Trophoblast cell (in vitro differentiated cells and primary cell): ENCODE results near the gene ZNF276.
A peak's percentile ranks its signal among the peaks of the same experiment; 100 is the strongest.

Experiments
- DNase-seq, 2 donors: peaks; one replicate each; pipeline ENCODE4 v3.0.0-alpha.2; 2016
- H2AFZ ChIP-seq: 2 replicates; pipeline ENCODE4 v1.6.1; 2013; ENCODE audit warnings: low read length, moderate library complexity, mild to moderate bottlenecking; ENCODE audit not compliant: insufficient read depth, poor library complexity
- H2AK5ac ChIP-seq: 2 replicates; pipeline ENCODE4 v1.6.1; 2013; ENCODE audit warnings: mild to moderate bottlenecking, low read length
- H2BK120ac ChIP-seq: 2 replicates; pipeline ENCODE4 v1.6.1; 2013; ENCODE audit warnings: low read length, mild to moderate bottlenecking, moderate library complexity; ENCODE audit not compliant: insufficient read depth, poor library complexity
- H2BK12ac ChIP-seq: 2 replicates; pipeline ENCODE4 v1.6.1; 2013; ENCODE audit warnings: mild to moderate bottlenecking, low read length, moderate library complexity
- H2BK5ac ChIP-seq: 2 replicates; pipeline ENCODE4 v1.6.1; 2013; ENCODE audit warnings: low read length, low read depth, moderate library complexity, mild to moderate bottlenecking; ENCODE audit not compliant: poor library complexity
- H3K14ac ChIP-seq: 2 replicates; pipeline ENCODE4 v1.6.1; 2013; ENCODE audit warnings: mild to moderate bottlenecking, low read length
- H3K18ac ChIP-seq: 2 replicates; pipeline ENCODE4 v1.6.1; 2013; ENCODE audit warnings: mild to moderate bottlenecking, low read length
- H3K23ac ChIP-seq: 2 replicates; pipeline ENCODE4 v1.6.1; 2013; ENCODE audit warnings: low read length
- H3K27ac ChIP-seq: 2 replicates; pipeline ENCODE4 v1.5.1; 2013; ENCODE audit warnings: low read depth, mild to moderate bottlenecking, inconsistent platforms, low read length, moderate library complexity
- H3K27me3 ChIP-seq: 2 replicates; pipeline ENCODE4 v1.6.1; 2013; ENCODE audit warnings: inconsistent platforms, mild to moderate bottlenecking, low read length, moderate library complexity; ENCODE audit not compliant: insufficient read depth
- H3K36me3 ChIP-seq, 2 experiments: 1 replicate in 1 of 2; 2 replicates in 1 of 2; pipeline ENCODE4 v1.6.1; 2013; ENCODE audit warnings: low read length in 2 of 2, mild to moderate bottlenecking in 2 of 2, moderate library complexity in 1 of 2; ENCODE audit not compliant: insufficient read depth in 2 of 2, control insufficient read depth in 1 of 2
- H3K4ac ChIP-seq: 2 replicates; pipeline ENCODE4 v1.6.1; 2013; ENCODE audit warnings: low read depth, mild to moderate bottlenecking, low read length, moderate library complexity
- H3K4me1 ChIP-seq, 2 experiments: 1 replicate in 1 of 2; 2 replicates in 1 of 2; pipeline ENCODE4 v1.6.1; 2013; ENCODE audit warnings: low read length in 2 of 2, mild to moderate bottlenecking in 2 of 2, moderate library complexity in 1 of 2; ENCODE audit not compliant: insufficient read depth in 2 of 2, control insufficient read depth in 1 of 2
- H3K4me2 ChIP-seq: 2 replicates; pipeline ENCODE4 v1.6.1; 2013; ENCODE audit warnings: inconsistent platforms, mild to moderate bottlenecking, low read length, moderate library complexity
- H3K4me3 ChIP-seq: 2 replicates; pipeline ENCODE4 v1.5.1; 2013; ENCODE audit warnings: mild to moderate bottlenecking, low read depth, low read length, inconsistent platforms
- H3K79me1 ChIP-seq: one replicate; pipeline ENCODE4 v1.6.1; 2013; ENCODE audit warnings: low read length
- H3K79me2 ChIP-seq: 2 replicates; pipeline ENCODE4 v1.6.1; 2013; ENCODE audit warnings: low read length, mild to moderate bottlenecking; ENCODE audit not compliant: control insufficient read depth, insufficient read depth, poor library complexity
- H3K9ac ChIP-seq: 2 replicates; pipeline ENCODE4 v1.6.1; 2013; ENCODE audit warnings: mild to moderate bottlenecking, low read length
- H3K9me3 ChIP-seq: 2 replicates; pipeline ENCODE4 v1.6.1; 2013; ENCODE audit warnings: low read depth, mild to moderate bottlenecking, control low read depth, inconsistent platforms, low read length; ENCODE audit not compliant: insufficient read depth
- H4K12ac ChIP-seq: 2 replicates; pipeline ENCODE4 v1.6.1; 2013; ENCODE audit warnings: low read depth, mild to moderate bottlenecking, low read length, moderate library complexity
- H4K8ac ChIP-seq: 2 replicates; pipeline ENCODE4 v1.6.1; 2013; ENCODE audit warnings: low read depth, mild to moderate bottlenecking, low read length, moderate library complexity
- H4K91ac ChIP-seq: one replicate; pipeline ENCODE4 v1.6.1; 2013; ENCODE audit warnings: low read depth, mild to moderate bottlenecking, low read length, moderate library complexity
- WGBS: extraction: QIAGEN DNeasy Blood & Tissue Kit; methylation state at CpG from one replicate; pipeline ENCODE4 v1.1.7; 2013; ENCODE audit warnings: missing lambda C conversion rate; ENCODE audit not compliant: insufficient read length, insufficient coverage; ENCODE audit errors: extremely low coverage; 5-methylcytosine and 5-hydroxymethylcytosine counted together

The ZNF276 gene

GRCh38 chr16:89709716-89710432 is 11.5 kb upstream of the ZNF276 start:
- H3K18ac ChIP-seq, result no peak overlapping the region
- no peaks in the 10 kb centered on the region for H3K36me3 ChIP-seq
- no peak overlapping the region for H3K23ac ChIP-seq
- peaks cover 6% of the 10 kb centered on the region for H3K79me1 ChIP-seq
- no peak overlapping the region for H2BK12ac ChIP-seq
- H2AK5ac ChIP-seq, result no peak overlapping the region
- no peak overlapping the region for H3K27ac ChIP-seq
- no peak overlapping the region for H3K14ac ChIP-seq
- H2BK5ac ChIP-seq, result no peak overlapping the region
- peaks cover 4 to 9% of the 10 kb centered on the region in 2 experiments for H3K4me1 ChIP-seq
- WGBS, result no CpG with 5 or more reads among the region's 19 CpGs
- no peak overlapping the region for H4K91ac ChIP-seq
- no peaks in the 10 kb centered on the region for H3K27me3 ChIP-seq
- no peak overlapping the region for H4K12ac ChIP-seq
- H3K4me2 ChIP-seq, result no peak overlapping the region
- DNase-seq, result no peak
- no peak overlapping the region for H3K4ac ChIP-seq
- no peaks in the 10 kb centered on the region for H3K9me3 ChIP-seq
- H2BK120ac ChIP-seq, result no peak overlapping the region
- H3K9ac ChIP-seq, result no peak overlapping the region
- H3K79me2 ChIP-seq, result peaks cover 2% of the 10 kb centered on the region
- H4K8ac ChIP-seq, result no peak overlapping the region
- no peak overlapping the region for H3K4me3 ChIP-seq
- no peak overlapping the region for H2AFZ ChIP-seq

DNA sequence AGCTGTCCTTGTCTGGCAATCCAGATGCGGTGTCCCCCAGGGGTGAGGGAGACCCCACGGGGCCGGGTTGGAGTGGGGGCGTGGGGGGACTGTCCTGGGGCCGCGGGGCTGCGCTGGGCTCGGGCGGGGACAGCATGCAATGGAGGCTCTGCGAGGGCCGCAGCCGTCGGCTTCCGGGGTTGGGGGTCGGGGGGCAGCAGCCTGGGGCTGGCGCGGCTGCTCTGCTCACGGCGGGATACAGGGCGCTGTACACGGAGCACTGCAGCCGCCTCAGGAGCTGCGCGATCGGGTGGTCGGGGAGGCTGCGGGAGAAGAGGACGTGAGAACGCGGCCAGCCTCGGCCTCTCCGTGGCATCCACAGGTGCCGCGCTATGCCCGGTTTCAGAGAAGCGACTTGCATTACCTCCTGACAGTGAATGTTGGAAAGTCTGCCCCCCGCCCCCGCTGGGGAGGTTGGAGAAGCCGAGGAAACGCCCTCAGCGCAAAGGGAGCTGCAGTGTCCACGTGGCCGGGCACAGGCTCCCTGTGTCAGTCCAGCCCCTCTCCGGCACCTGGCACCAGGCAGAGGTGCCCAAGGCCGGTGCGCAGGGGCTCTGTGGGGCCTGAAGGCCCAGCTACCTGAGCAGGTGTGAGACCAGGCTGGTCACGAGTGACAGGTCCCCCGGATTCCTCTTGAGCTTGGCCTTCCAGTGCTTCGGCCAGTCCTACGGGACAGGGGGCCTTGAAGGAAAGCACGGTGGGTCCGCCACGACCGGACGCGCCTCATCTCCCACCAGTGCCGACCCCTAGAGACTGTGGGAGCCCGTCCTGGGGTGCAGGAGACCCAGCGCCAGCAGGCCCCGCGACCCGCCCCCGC is 10.4 kb upstream of the ZNF276 start:
- H4K8ac ChIP-seq, result no peak overlapping the region
- no peak overlapping the region for H4K91ac ChIP-seq
- peaks cover 2% of the 10 kb centered on the region for H3K79me2 ChIP-seq
- no CpG with 5 or more reads among the region's 63 CpGs for WGBS
- H2AK5ac ChIP-seq, result peak overlapping the region; percentile 15
- H3K27me3 ChIP-seq, result no peaks in the 10 kb centered on the region
- H3K9me3 ChIP-seq, result no peaks in the 10 kb centered on the region
- no peak overlapping the region for H3K27ac ChIP-seq
- no peak overlapping the region for H3K23ac ChIP-seq
- H3K36me3 ChIP-seq, result no peaks in the 10 kb centered on the region
- H3K4me2 ChIP-seq, result no peak overlapping the region
- H3K79me1 ChIP-seq, result peaks cover 6% of the 10 kb centered on the region
- H2BK120ac ChIP-seq, result no peak overlapping the region
- H3K4ac ChIP-seq, result no peak overlapping the region
- no peak overlapping the region for H3K4me3 ChIP-seq
- DNase-seq, result no peak
- peaks cover 4 to 9% of the 10 kb centered on the region in 2 experiments for H3K4me1 ChIP-seq
- peak overlapping the region; percentile 7 for H4K12ac ChIP-seq
- no peak overlapping the region for H3K14ac ChIP-seq
- H2AFZ ChIP-seq, result no peak overlapping the region
- H2BK12ac ChIP-seq, result no peak overlapping the region
- no peak overlapping the region for H2BK5ac ChIP-seq
- no peak overlapping the region for H3K18ac ChIP-seq
- no peak overlapping the region for H3K9ac ChIP-seq

DNA sequence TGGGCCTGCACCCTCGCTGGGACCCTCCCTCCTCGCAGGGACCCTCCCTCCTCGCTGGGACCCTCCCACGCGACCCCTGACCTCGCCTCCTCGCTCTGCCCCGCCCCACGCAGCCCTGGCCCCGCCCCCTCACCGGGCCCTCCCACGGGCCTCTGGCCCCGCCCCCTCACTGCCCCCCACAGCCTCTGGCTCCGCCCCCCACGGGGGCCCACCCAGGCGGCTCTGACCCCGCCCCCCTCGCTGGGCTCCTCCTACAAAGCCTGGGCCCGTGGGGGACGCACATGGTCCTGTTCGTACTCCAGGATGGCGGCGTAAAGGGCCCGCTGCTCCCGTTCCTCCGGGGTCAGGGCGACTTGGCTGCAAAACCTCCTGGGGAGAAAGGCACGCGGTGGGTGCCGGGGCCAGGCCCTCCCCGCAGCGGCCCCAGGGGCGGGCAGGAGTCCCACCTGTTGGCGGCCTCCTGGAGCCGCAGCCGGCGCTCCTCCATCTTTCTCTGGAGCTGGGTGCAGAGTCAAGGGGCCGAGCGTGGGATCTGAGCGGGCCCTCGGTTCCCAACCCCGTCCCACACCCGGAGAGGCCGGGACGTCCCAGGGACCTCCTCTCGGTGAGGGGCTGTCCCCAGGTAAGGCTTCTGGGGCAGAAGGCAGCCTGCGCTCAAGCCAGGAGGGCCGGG is 9.6 kb upstream of the ZNF276 start:
- no peaks in the 10 kb centered on the region for H3K27me3 ChIP-seq
- peak overlapping the region; percentile 39 for H3K9ac ChIP-seq
- no peak overlapping the region for H2BK12ac ChIP-seq
- H3K4me1 ChIP-seq, result peaks cover 4 to 9% of the 10 kb centered on the region in 2 experiments
- no peaks in the 10 kb centered on the region for H3K36me3 ChIP-seq
- peaks cover 2% of the 10 kb centered on the region for H3K79me2 ChIP-seq
- H3K4me3 ChIP-seq, result peak overlapping the region; percentile 62
- H2BK5ac ChIP-seq, result no peak overlapping the region
- no peak overlapping the region for H3K4ac ChIP-seq
- H3K27ac ChIP-seq, result no peak overlapping the region
- H2AFZ ChIP-seq, result peak overlapping the region; percentile 61
- peak overlapping the region; percentile 39 for H3K14ac ChIP-seq
- no CpG with 5 or more reads among the region's 48 CpGs for WGBS
- H2AK5ac ChIP-seq, result no peak overlapping the region
- H4K8ac ChIP-seq, result peak overlapping the region; percentile 61
- H3K79me1 ChIP-seq, result peaks cover 6% of the 10 kb centered on the region
- no peak for DNase-seq
- H3K23ac ChIP-seq, result no peak overlapping the region
- no peak overlapping the region for H2BK120ac ChIP-seq
- H4K12ac ChIP-seq, result peak overlapping the region; percentile 80
- peak overlapping the region; percentile 61 for H3K18ac ChIP-seq
- no peak overlapping the region for H4K91ac ChIP-seq
- H3K9me3 ChIP-seq, result no peaks in the 10 kb centered on the region
- H3K4me2 ChIP-seq, result peak overlapping the region; percentile 91

GRCh38 chr16:89712274-89712781 is 9.0 kb upstream of the ZNF276 start:
- H3K27ac ChIP-seq, result no peak overlapping the region
- H2BK5ac ChIP-seq, result no peak overlapping the region
- peaks cover 4 to 9% of the 10 kb centered on the region in 2 experiments for H3K4me1 ChIP-seq
- no CpG with 5 or more reads among the region's 22 CpGs for WGBS
- H3K4me3 ChIP-seq, result peak overlapping the region; percentile 62
- H3K14ac ChIP-seq, result peak overlapping the region; percentile 39
- peaks cover 6% of the 10 kb centered on the region for H3K79me1 ChIP-seq
- H4K91ac ChIP-seq, result no peak overlapping the region
- H3K36me3 ChIP-seq, result peaks cover 0 to 3% of the 10 kb centered on the region in 2 experiments
- peak overlapping the region; percentile 61 for H2AFZ ChIP-seq
- H3K9ac ChIP-seq, result peak overlapping the region; percentile 39
- no peak overlapping the region for H3K23ac ChIP-seq
- DNase-seq, result no peak
- peak overlapping the region; percentile 61 for H3K18ac ChIP-seq
- peak overlapping the region; percentile 61 for H4K8ac ChIP-seq
- H2BK120ac ChIP-seq, result no peak overlapping the region
- no peak overlapping the region for H3K4ac ChIP-seq
- H2BK12ac ChIP-seq, result no peak overlapping the region
- H2AK5ac ChIP-seq, result no peak overlapping the region
- peak overlapping the region; percentile 80 for H4K12ac ChIP-seq
- peak overlapping the region; percentile 91 for H3K4me2 ChIP-seq
- no peaks in the 10 kb centered on the region for H3K9me3 ChIP-seq
- peaks cover 2% of the 10 kb centered on the region for H3K79me2 ChIP-seq
- H3K27me3 ChIP-seq, result no peaks in the 10 kb centered on the region
